ENCODE results near the gene KIF7. TPM values are rescaled to one million over a fixed set of nuclear protein-coding genes. Genes with fewer than 3 reads are reported as not detected.

KIF7 gene
- total and polyA plus RNA-seq, 2 donors (not counting 3 experiments of a cell fraction or from before 2014, with no cell fraction given): 4.2 to 11.3 TPM

DNA sequence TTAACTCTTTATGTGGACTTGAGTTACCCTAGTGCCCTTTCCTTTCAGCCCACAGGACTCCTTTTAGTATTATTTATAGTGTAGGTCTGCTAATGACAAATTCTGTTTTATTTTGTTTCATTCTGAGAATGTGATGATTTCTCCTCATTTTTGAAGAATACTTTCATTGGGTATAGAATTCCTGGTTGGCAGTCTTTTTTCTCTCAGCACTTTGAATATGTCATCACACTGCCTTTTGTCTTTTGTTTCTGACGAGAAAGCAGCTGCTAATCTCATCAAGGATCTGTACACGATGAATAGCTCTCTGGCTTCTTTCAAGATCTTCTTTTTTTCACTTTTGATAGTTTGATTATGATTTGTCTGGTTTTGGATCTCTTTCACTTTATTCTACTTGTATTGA, 42.2 kb downstream of the KIF7 start:
- Histone ChIP-seq H2AFZ (ENCODE audit: low read depth, low read length) (no peak overlapping the region), H3K9me1 (replicated peaks; ENCODE audit: control insufficient read depth, extremely low read depth, insufficient read depth, low read length) (no peaks in the 10 kb centered on the region), H3K9ac (replicated peaks; ENCODE audit: extremely low read depth, insufficient read depth, low read length) (no peak overlapping the region), H3K36me3 (ENCODE audit: control insufficient read depth in 2 of 2, extremely low read depth in 1 of 2, insufficient read depth in 2 of 2, low read length in 2 of 2) (peaks cover 0 to 21% of the 10 kb centered on the region in 2 experiments), H3K4me3 (replicated peaks in 1 of 3; ENCODE audit: insufficient read depth in 1 of 3, low read depth in 1 of 3, low read length in 3 of 3) (no peak overlapping the region), H3K9me3 (replicated peaks; ENCODE audit: control insufficient read depth, insufficient read depth, low read length) (no peaks in the 10 kb centered on the region), H3K27ac (ENCODE audit: insufficient read depth, low read depth, low read length) (no peak overlapping the region), H3K79me2 (ENCODE audit: control insufficient read depth, insufficient read depth, low read length) (no peaks in the 10 kb centered on the region), H4K20me1 (replicated peaks; ENCODE audit: control insufficient read depth, extremely low read depth, insufficient read depth, low read length) (no peaks in the 10 kb centered on the region), H3K27me3 (ENCODE audit: control insufficient read depth in 2 of 2, insufficient read depth in 2 of 2, low read length in 2 of 2) (no peaks in the 10 kb centered on the region), H3K4me2 (ENCODE audit: insufficient read depth, low read length) (no peak overlapping the region), H3K4me1 (ENCODE audit: control insufficient read depth, extremely low read depth, insufficient read depth, low read length) (no peaks in the 10 kb centered on the region)
- TF ChIP-seq FOS (IDR thresholded peaks at IDR 0.05; ENCODE audit: borderline replicate concordance, insufficient read depth, low read length) (no peak), JUN (IDR thresholded peaks at IDR 0.05; ENCODE audit: borderline replicate concordance, insufficient read depth, insufficient read length, low read depth) (no peak), POLR2AphosphoS5 (IDR thresholded peaks at IDR 0.05; ENCODE audit: insufficient read depth, low read depth, low read length) (no peak), POLR2A (IDR thresholded peaks at IDR 0.05; ENCODE audit: low read depth, low read length) (no peak), GATA2 (IDR thresholded peaks at IDR 0.05; ENCODE audit: insufficient read depth, insufficient read length, low read depth, low read length) (no peak), EZH2 (IDR thresholded peaks at IDR 0.05; ENCODE audit: borderline replicate concordance, low read depth, low read length, severe bottlenecking) (no peak), MYC (IDR thresholded peaks at IDR 0.05; ENCODE audit: low read depth, low read length) (no peak)
- TF ChIP-seq, protein P1, sequence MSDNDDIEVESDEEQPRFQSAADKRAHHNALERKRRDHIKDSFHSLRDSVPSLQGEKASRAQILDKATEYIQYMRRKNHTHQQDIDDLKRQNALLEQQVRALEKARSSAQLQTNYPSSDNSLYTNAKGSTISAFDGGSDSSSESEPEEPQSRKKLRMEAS (IDR thresholded peaks at IDR 0.05; ENCODE audit: insufficient read depth, insufficient read length): no peak
- TF ChIP-seq, protein P2, sequence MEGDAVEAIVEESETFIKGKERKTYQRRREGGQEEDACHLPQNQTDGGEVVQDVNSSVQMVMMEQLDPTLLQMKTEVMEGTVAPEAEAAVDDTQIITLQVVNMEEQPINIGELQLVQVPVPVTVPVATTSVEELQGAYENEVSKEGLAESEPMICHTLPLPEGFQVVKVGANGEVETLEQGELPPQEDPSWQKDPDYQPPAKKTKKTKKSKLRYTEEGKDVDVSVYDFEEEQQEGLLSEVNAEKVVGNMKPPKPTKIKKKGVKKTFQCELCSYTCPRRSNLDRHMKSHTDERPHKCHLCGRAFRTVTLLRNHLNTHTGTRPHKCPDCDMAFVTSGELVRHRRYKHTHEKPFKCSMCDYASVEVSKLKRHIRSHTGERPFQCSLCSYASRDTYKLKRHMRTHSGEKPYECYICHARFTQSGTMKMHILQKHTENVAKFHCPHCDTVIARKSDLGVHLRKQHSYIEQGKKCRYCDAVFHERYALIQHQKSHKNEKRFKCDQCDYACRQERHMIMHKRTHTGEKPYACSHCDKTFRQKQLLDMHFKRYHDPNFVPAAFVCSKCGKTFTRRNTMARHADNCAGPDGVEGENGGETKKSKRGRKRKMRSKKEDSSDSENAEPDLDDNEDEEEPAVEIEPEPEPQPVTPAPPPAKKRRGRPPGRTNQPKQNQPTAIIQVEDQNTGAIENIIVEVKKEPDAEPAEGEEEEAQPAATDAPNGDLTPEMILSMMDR (IDR thresholded peaks at IDR 0.05; ENCODE audit: extremely low read depth in 1 of 2, insufficient read depth in 1 of 2, low read depth in 1 of 2, low read length in 2 of 2): no peak
- dilution Hi-C loops (cut with MboI; ENCODE audit: extremely low pct_ligation_motif_present, low sequenced_read_pairs): no loop called here
- FAIRE-seq: no peak
- no TSS peak for BruUV-seq (replicated peaks)
- ChIA-PET CTCF (no interaction called here), POLR2A (no interaction called here)
- no peak for DNase-seq (ENCODE audit: low read depth, low spot score)
- intact Hi-C loops (cut with micrococcal nuclease): no loop called here

Measured in endothelial cell of umbilical vein (primary cell).